Inflammatory macrophage treated with lipopolysaccharide for 1 hour (primary cell): ENCODE results near the gene ZCRB1.

Experiments used
- DNase-seq, 2 donors: peaks; one replicate each; pipeline ENCODE4 v3.0.0-alpha.2; 2020 to 2022

ZCRB1 gene

GRCh38 chr12:42277396-42278127 lies 48.3 kb downstream of the ZCRB1 start:
- DNase-seq: no peak

GRCh38 chr12:42275499-42275898 lies 50.4 kb downstream of the ZCRB1 start:
- no peak for DNase-seq

DNA sequence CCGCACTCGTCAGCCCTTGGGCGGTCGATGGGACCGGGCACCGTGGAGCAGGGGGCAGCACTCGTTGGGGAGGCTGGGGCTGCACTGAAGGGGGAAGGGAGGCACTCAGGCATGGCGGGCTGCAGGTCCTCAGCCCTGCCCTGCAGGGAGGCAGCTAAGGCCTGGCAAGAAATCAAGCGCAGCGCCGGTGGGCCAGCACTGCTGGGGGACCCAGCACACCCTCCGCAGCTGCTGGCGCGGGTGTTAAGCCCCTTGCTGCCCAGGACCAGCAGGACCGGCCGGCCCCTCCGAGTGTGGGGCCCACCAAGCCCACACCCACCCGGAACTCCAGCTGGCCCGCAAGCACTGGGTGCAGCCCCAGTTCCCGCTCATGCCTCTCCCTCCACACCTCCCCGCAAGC lies 52.2 kb downstream of the ZCRB1 start:
- no peak for DNase-seq

- no peak for DNase-seq
Measured at GRCh38 chr12:42270596-42270995, 55.3 kb downstream of the ZCRB1 start.

- DNase-seq: no peak
Measured at GRCh38 chr12:42267413-42268190, 58.3 kb downstream of the ZCRB1 start.

GRCh38 chr12:42266579-42267230 lies 59.2 kb downstream of the ZCRB1 start:
- DNase-seq: no peak

DNA sequence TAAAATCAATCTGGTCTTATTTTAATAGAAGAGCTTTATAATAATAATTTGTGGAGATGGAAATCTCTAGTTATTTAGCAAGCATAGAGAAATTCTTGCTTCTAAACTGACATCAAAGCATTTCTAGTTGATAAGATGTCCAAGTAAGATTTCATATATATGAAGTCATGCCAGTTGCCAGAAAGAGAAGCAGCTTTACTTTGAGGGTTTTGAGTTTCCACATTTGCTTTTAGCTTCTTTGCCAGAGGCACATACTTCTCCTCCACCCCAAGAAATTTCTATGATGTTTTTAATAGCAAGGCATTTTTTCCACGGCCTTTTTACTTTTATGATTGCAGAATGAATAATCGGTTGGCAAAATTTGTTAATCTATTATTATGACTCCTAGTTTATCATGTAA lies 63.6 kb downstream of the ZCRB1 start:
- DNase-seq: no peak
